Fibroblast of villous mesenchyme (primary cell): ENCODE results near the gene SGO2. TPM values are rescaled to one million over a fixed set of nuclear protein-coding genes. Genes with fewer than 3 reads are reported as not detected.

Experiments
- DNase-seq: peaks from one replicate; pipeline ENCODE4 v3.0.0-alpha.2; 2010; ENCODE audit warnings: low read depth
- H3K4me3 ChIP-seq: 2 replicates; pipeline ENCODE4 v1.5.1; 2011; ENCODE audit warnings: low read depth, mild to moderate bottlenecking, low read length
- total RNA-seq: library from RNA; depleted of rRNA; stranded (reverse); fragments of >200 nt; gene quantifications from 2 replicates; pipeline ENCODE4 v1.2.3, GENCODE V29; 2012
- TF ChIP-seq, protein P1 (sequence below): IDR thresholded peaks from 2 replicates; pipeline ENCODE4 v1.5.1; 2012; ENCODE audit warnings: low read depth, mild to moderate bottlenecking, low read length; ENCODE audit not compliant: insufficient read depth

The SGO2 gene
- total RNA-seq, 1 donor: 12.1 TPM

DNA sequence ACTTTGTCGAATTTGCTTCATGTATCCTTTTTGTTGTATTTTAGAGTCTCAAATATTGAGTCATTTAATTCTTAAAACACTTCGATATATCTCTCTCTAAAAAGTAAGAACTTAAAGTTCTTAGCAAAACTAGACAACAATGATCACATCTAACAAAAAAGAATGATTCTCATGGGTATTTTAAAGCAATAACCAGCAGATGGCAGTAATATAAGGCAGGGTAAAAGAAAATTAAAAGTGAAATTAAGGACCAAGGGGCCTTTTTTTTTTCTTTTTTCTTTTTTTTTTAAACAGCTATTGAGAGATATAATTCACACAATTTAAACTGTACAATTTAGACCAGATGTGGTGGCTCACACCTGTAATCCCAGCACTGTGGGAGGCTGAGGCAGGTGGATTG is 50.0 kb downstream of the SGO2 start:
- TF ChIP-seq, protein P1, sequence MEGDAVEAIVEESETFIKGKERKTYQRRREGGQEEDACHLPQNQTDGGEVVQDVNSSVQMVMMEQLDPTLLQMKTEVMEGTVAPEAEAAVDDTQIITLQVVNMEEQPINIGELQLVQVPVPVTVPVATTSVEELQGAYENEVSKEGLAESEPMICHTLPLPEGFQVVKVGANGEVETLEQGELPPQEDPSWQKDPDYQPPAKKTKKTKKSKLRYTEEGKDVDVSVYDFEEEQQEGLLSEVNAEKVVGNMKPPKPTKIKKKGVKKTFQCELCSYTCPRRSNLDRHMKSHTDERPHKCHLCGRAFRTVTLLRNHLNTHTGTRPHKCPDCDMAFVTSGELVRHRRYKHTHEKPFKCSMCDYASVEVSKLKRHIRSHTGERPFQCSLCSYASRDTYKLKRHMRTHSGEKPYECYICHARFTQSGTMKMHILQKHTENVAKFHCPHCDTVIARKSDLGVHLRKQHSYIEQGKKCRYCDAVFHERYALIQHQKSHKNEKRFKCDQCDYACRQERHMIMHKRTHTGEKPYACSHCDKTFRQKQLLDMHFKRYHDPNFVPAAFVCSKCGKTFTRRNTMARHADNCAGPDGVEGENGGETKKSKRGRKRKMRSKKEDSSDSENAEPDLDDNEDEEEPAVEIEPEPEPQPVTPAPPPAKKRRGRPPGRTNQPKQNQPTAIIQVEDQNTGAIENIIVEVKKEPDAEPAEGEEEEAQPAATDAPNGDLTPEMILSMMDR: peak; percentile 49
- no peak overlapping the region for H3K4me3 ChIP-seq
- DNase-seq: peak; percentile 33

DNA sequence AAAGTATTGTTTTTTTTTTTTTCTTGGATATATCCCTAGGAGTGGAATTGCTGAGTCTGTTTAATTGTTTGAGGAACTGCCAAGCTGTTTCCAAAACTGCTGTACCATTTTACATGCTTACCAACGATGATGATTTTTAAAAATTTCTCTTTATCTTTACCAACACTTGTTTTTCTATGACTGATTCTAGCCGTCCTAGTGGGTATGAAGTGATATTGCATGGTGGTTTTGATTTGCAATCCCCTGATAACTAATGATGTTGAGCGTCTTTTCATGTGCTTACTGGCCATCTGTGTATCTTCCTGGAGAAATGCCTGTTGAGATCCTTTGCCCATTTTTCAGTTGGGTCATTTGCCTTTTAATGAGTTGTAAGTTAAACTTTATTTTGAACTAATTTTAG is 51.0 kb downstream of the SGO2 start:
- no peak for DNase-seq
- H3K4me3 ChIP-seq: no peak overlapping the region
- TF ChIP-seq, protein P1: no peak

DNA sequence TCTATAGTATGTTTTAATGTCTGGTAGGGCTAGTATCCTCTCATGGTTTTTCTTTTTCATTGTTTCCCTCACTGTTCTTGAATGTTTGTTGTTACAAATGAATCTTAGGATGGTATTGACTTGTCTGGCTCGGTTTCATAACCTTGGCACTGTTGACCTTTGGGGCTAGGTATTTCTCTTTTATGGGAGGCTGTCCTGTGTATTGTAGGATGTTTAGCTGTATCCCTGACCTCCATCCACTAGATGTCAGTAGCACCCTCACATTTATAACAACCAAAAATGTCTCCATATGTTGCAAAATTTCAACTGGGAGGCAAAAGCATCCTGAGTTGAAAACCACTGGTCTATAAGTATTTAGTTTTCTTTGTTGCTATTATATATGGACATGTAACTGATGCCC is 52.8 kb downstream of the SGO2 start:
- TF ChIP-seq, protein P1: peak; percentile 60
- DNase-seq: peak; percentile 36

DNA sequence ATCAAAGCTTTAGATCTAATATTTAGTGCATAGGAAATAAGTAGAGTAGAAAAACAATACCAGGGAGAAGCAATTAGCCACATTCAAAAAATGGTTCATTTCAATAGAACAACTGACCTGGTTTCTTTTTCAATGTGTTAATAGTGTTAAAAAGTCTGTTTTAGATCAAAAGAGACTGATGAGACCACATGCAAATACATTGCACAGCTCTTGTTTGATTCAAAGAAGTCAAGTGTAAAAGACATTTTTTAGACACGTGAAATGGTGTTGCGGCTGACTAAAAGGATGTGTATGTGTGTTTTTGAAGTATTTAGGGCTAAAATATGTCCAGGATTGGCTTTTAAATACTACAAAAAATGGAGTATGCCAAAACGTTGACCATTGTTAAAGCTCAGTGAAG is 58.6 kb downstream of the SGO2 start:
- TF ChIP-seq, protein P1: no peak
- H3K4me3 ChIP-seq: no peak overlapping the region
- DNase-seq: no peak

More for the DNA sequence above, 52.8 kb downstream of the SGO2 start:
- no peak overlapping the region for H3K4me3 ChIP-seq

DNA sequence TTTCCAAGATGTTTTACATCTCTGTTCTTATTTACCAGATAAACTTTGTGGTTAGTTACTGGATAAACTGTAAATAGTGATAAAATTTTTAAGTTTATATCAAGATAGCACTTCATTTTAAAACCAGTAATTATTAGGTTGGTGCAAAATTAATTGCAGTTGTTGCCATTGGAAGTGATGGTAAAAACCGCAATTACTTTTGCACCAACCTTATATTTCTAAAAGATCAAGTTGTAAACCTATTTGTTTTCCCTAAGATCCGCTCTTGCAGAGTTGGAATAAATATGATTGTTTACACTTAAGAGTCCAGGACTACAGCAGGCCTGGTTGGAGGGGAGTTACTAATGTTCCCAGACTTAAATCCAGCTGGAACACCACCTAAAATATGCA is 59.3 kb downstream of the SGO2 start:
- no peak for DNase-seq
- peak overlapping the region; percentile 68 for H3K4me3 ChIP-seq
- TF ChIP-seq, protein P1: no peak

DNA sequence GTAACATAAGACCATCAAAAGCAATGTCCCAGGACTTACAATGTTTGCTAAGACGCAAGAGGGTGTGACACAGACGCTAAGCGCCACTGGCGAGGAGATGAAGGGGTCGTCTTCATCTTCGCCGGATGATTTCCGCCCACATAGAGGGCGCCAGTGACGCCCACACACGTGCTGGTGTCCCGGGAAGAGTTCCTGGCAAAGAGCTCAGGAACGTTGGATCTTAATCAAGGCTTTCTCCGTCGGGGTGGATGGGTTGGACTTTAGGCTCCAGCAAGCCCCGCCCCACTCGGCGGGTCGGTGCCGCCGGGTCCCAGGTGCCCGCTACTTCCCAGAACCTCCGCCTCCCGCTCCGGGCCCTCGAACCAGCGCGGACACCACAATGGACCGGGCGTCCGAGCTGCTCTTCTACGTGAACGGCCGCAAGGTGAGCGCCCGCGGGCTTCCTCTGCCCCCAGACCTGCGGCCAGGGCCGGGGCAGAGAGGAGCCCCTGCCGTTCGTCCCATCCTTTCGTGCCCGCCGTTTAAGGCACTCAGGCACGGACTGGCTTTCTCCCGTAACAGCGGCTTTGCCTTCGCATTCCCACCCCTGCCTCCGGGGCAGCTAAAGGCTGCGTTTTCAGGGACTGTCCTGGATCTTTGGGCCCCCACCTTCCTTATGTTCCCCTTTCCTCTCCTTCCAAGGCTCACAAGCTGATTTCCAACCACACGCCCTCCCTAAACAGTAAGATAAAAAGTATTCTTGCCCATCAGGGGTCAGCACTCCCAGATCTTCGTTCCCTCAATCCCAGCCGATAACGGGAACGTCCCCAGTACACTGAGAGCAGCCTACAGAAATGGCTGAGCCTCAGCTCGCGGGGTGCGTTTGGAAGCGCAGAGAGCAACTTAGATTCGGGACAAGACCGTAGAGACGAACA is 60.0 kb downstream of the SGO2 start, which contains the start of gene AOX1:
Gene AOX1, plus strand, starts transcription at position 285 of the 914 bp plus-strand sequence. Its CDS starts 95 bp downstream, at position 380.
- H3K4me3 ChIP-seq: peak within 1 kb of the TSS; percentile 68
- peak; percentile 68 for DNase-seq
- TF ChIP-seq, protein P1: peak; percentile 10
